ENCODE data around the gene MATN3. TPM values are rescaled to one million over a fixed set of nuclear protein-coding genes. Genes with fewer than 3 reads are reported as not detected.
A peak's percentile ranks its signal among the peaks of the same experiment; 100 is the strongest.

The MATN3 gene
- total and polyA plus RNA-seq, 2 donors (not counting 3 experiments of a cell fraction or from before 2014, with no cell fraction given), result 1.8 to 3.4 TPM

- CTCF ChIA-PET, result interaction anchor here (1.5 to 12.6 kb wide), 10 partner anchors 8 to 96 kb away, joined by 4 to 146 read pairs (median 12); no protein-coding TSS in a partner anchor
- dilution Hi-C loops (cut with MboI; ENCODE audit: extremely low pct_ligation_motif_present, low sequenced_read_pairs) (no loop called here), intact Hi-C loops (cut with micrococcal nuclease) (loop anchor here (5.0 kb wide), 1 partner anchor 300 kb away; the partner anchor contains the start of gene PUM2)
- FAIRE-seq, result no peak
- no peak for DNase-seq (ENCODE audit: low read depth, low spot score)
- BruUV-seq (replicated peaks), result TSS peak; percentile 74
- TF ChIP-seq JUN (IDR thresholded peaks at IDR 0.05; ENCODE audit: borderline replicate concordance, insufficient read depth, insufficient read length, low read depth) (no peak), EZH2 (IDR thresholded peaks at IDR 0.05; ENCODE audit: borderline replicate concordance, low read depth, low read length, severe bottlenecking) (no peak), MAX (IDR thresholded peaks at IDR 0.05; ENCODE audit: insufficient read depth, insufficient read length) (no peak), MYC (IDR thresholded peaks at IDR 0.05; ENCODE audit: low read depth, low read length) (no peak), POLR2AphosphoS5 (IDR thresholded peaks at IDR 0.05; ENCODE audit: insufficient read depth, low read depth, low read length) (no peak)
- Histone ChIP-seq H3K4me2 (ENCODE audit: insufficient read depth, low read length) (peak overlapping the region; percentile 89), H3K36me3 (ENCODE audit: control insufficient read depth in 2 of 2, extremely low read depth in 1 of 2, insufficient read depth in 2 of 2, low read length in 2 of 2) (no peaks in the 10 kb centered on the region), H3K27ac (ENCODE audit: insufficient read depth, low read depth, low read length) (peak overlapping the region; percentile 94), H3K9me3 (replicated peaks; ENCODE audit: control insufficient read depth, insufficient read depth, low read length) (no peaks in the 10 kb centered on the region), H3K4me3 (replicated peaks in 1 of 3; ENCODE audit: insufficient read depth in 1 of 3, low read depth in 1 of 3, low read length in 3 of 3) (peak overlapping the region; percentile 8 to 97 (median 51)), H3K27me3 (ENCODE audit: control insufficient read depth in 2 of 2, insufficient read depth in 2 of 2, low read length in 2 of 2) (peaks cover 15 to 16% of the 10 kb centered on the region in 2 experiments), H3K9ac (replicated peaks; ENCODE audit: extremely low read depth, insufficient read depth, low read length) (peak overlapping the region; percentile 94), H3K79me2 (ENCODE audit: control insufficient read depth, insufficient read depth, low read length) (peaks cover 39% of the 10 kb centered on the region), H3K4me1 (ENCODE audit: control insufficient read depth, extremely low read depth, insufficient read depth, low read length) (peaks cover 34% of the 10 kb centered on the region), H4K20me1 (replicated peaks; ENCODE audit: control insufficient read depth, extremely low read depth, insufficient read depth, low read length) (no peaks in the 10 kb centered on the region), H2AFZ (ENCODE audit: low read depth, low read length) (peak overlapping the region; percentile 41), H3K9me1 (replicated peaks; ENCODE audit: control insufficient read depth, extremely low read depth, insufficient read depth, low read length) (no peaks in the 10 kb centered on the region)
- POLR2A ChIA-PET, result interaction anchor here (1.0 to 3.6 kb wide), 2 partner anchors 16 to 37 kb away, joined by 3 to 14 read pairs; no protein-coding TSS in a partner anchor
These were observed 39.9 kb upstream of the MATN3 start for GRCh38 chr2:20052229-20052851.

Measured in endothelial cell of umbilical vein (primary cell).